ENCODE results near the gene TRAF3IP3. TPM values are rescaled to one million over a fixed set of nuclear protein-coding genes. Genes with fewer than 3 reads are reported as not detected.

Gene TRAF3IP3
- total RNA-seq, 2 donors from 2014 or later: 3.3 to 12.3 TPM

GRCh38 chr1:209786146-209786545 is 30.3 kb downstream of the TRAF3IP3 start:
- ATAC-seq (ENCODE audit: insufficient number of reproducible peaks, low FRiP score, low read depth) (no peak), DNase-seq (ENCODE audit: low spot score) (no peak)
- Histone ChIP-seq H3K4me1 (ENCODE audit: control insufficient read depth in 1 of 2, low read depth in 2 of 2) (peaks cover 7 to 31% of the 10 kb centered on the region in 2 donors), H3K36me3 (no peaks in the 10 kb centered on the region), H3K4me3 (no peak overlapping the region), H3K9me3 (no peaks in the 10 kb centered on the region), H3K27me3 (replicated peaks; ENCODE audit: insufficient read depth) (no peaks in the 10 kb centered on the region), H3K27ac (no peak overlapping the region)
- TF ChIP-seq CTCF (IDR thresholded peaks at IDR 0.05): no peak

GRCh38 chr1:209787551-209787950 is 31.7 kb downstream of the TRAF3IP3 start:
- no peaks in the 10 kb centered on the region for H3K36me3 ChIP-seq
- peak overlapping the region; percentile 32 to 83 for H3K27ac ChIP-seq
- DNase-seq (ENCODE audit: low spot score) (no peak), ATAC-seq (ENCODE audit: insufficient number of reproducible peaks, low FRiP score, low read depth) (no peak)
- H3K27me3 ChIP-seq (replicated peaks; ENCODE audit: insufficient read depth): no peaks in the 10 kb centered on the region
- no peak for TF ChIP-seq CTCF (IDR thresholded peaks at IDR 0.05)
- H3K4me1 ChIP-seq (ENCODE audit: control insufficient read depth in 1 of 2, low read depth in 2 of 2): peaks cover 7 to 31% of the 10 kb centered on the region in 2 donors
- H3K9me3 ChIP-seq: no peaks in the 10 kb centered on the region
- H3K4me3 ChIP-seq: no peak overlapping the region

GRCh38 chr1:209789245-209789644 is 33.4 kb downstream of the TRAF3IP3 start:
- no peaks in the 10 kb centered on the region for H3K36me3 ChIP-seq
- no peaks in the 10 kb centered on the region for H3K9me3 ChIP-seq
- H3K27ac ChIP-seq: no peak overlapping the region
- peaks cover 0 to 19% of the 10 kb centered on the region in 2 donors for H3K4me1 ChIP-seq (ENCODE audit: control insufficient read depth in 1 of 2, low read depth in 2 of 2)
- TF ChIP-seq CTCF (IDR thresholded peaks at IDR 0.05): no peak
- ATAC-seq (ENCODE audit: insufficient number of reproducible peaks, low FRiP score, low read depth) (no peak), DNase-seq (ENCODE audit: low spot score) (no peak)
- H3K27me3 ChIP-seq (replicated peaks; ENCODE audit: insufficient read depth): no peaks in the 10 kb centered on the region
- no peak overlapping the region for H3K4me3 ChIP-seq

GRCh38 chr1:209790286-209791193 is 34.7 kb downstream of the TRAF3IP3 start:
- ATAC-seq (ENCODE audit: insufficient number of reproducible peaks, low FRiP score, low read depth): no peak
- H3K4me3 ChIP-seq: no peak overlapping the region

More at GRCh38 chr1:209790286-209791193, 34.7 kb downstream of the TRAF3IP3 start:
- no peak for TF ChIP-seq CTCF (IDR thresholded peaks at IDR 0.05)
- Histone ChIP-seq H3K27ac (no peak overlapping the region), H3K4me1 (ENCODE audit: control insufficient read depth in 1 of 2, low read depth in 2 of 2) (peaks cover 0 to 12% of the 10 kb centered on the region in 2 donors), H3K9me3 (no peaks in the 10 kb centered on the region), H3K27me3 (replicated peaks; ENCODE audit: insufficient read depth) (no peaks in the 10 kb centered on the region), H3K36me3 (no peaks in the 10 kb centered on the region)
- DNase-seq (ENCODE audit: low spot score): no peak

Data from thoracic aorta (tissue), 2 donors.